A549 (cell line): ENCODE measurements around the gene RASL11B.

Experiments
- CBX2 ChIP-seq: fragments of 200-600 bp; sonication (generic); IDR thresholded peaks from 2 replicates; pipeline ENCODE4 v1.6.1; 2016; ENCODE audit warnings: low read depth, mild to moderate bottlenecking, borderline replicate concordance
- MAFK ChIP-seq: fragments of 450-650 bp; IDR thresholded peaks from 2 replicates; pipeline ENCODE4 v1.6.1; 2014; ENCODE audit not compliant: partially characterized antibody
- POLR2A ChIP-seq: IDR thresholded peaks from 2 replicates; pipeline ENCODE4 v1.6.1; 2012; ENCODE audit warnings: mild to moderate bottlenecking, low read length
- TF ChIP-seq, protein P1 (sequence below): fragments of >200 bp; sonication (Bioruptor Twin); formaldehyde crosslinking; IDR thresholded peaks from 3 replicates; pipeline ENCODE4 v1.5.1; 2016
- TF ChIP-seq, protein P2 (sequence below): fragments of 200-600 bp; sonication (generic); IDR thresholded peaks from 2 replicates; pipeline ENCODE4 v1.6.1; 2016; ENCODE audit warnings: antibody characterized with exemption, mild to moderate bottlenecking, moderate library complexity

GRCh38 chr4:52846502-52846901 is 15.6 kb upstream of the RASL11B start:
- TF ChIP-seq POLR2A (no peak), MAFK (no peak), CBX2 (no peak)
- TF ChIP-seq, protein P1, sequence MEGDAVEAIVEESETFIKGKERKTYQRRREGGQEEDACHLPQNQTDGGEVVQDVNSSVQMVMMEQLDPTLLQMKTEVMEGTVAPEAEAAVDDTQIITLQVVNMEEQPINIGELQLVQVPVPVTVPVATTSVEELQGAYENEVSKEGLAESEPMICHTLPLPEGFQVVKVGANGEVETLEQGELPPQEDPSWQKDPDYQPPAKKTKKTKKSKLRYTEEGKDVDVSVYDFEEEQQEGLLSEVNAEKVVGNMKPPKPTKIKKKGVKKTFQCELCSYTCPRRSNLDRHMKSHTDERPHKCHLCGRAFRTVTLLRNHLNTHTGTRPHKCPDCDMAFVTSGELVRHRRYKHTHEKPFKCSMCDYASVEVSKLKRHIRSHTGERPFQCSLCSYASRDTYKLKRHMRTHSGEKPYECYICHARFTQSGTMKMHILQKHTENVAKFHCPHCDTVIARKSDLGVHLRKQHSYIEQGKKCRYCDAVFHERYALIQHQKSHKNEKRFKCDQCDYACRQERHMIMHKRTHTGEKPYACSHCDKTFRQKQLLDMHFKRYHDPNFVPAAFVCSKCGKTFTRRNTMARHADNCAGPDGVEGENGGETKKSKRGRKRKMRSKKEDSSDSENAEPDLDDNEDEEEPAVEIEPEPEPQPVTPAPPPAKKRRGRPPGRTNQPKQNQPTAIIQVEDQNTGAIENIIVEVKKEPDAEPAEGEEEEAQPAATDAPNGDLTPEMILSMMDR, result no peak
- TF ChIP-seq, protein P2, sequence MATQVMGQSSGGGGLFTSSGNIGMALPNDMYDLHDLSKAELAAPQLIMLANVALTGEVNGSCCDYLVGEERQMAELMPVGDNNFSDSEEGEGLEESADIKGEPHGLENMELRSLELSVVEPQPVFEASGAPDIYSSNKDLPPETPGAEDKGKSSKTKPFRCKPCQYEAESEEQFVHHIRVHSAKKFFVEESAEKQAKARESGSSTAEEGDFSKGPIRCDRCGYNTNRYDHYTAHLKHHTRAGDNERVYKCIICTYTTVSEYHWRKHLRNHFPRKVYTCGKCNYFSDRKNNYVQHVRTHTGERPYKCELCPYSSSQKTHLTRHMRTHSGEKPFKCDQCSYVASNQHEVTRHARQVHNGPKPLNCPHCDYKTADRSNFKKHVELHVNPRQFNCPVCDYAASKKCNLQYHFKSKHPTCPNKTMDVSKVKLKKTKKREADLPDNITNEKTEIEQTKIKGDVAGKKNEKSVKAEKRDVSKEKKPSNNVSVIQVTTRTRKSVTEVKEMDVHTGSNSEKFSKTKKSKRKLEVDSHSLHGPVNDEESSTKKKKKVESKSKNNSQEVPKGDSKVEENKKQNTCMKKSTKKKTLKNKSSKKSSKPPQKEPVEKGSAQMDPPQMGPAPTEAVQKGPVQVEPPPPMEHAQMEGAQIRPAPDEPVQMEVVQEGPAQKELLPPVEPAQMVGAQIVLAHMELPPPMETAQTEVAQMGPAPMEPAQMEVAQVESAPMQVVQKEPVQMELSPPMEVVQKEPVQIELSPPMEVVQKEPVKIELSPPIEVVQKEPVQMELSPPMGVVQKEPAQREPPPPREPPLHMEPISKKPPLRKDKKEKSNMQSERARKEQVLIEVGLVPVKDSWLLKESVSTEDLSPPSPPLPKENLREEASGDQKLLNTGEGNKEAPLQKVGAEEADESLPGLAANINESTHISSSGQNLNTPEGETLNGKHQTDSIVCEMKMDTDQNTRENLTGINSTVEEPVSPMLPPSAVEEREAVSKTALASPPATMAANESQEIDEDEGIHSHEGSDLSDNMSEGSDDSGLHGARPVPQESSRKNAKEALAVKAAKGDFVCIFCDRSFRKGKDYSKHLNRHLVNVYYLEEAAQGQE, result no peak
